Duodenal mucosa (tissue), 2 donors: ENCODE data around the gene SUN2.

Source experiments
- H3K27ac ChIP-seq: one replicate; pipeline ENCODE4 v1.7.0; 2013; ENCODE audit warnings: low read depth, low read length
- H3K27me3 ChIP-seq, 2 donors: one replicate each; pipeline ENCODE4 v1.7.0; 2013; ENCODE audit warnings: low read length in 2 of 2, control low read depth in 1 of 2; ENCODE audit not compliant: insufficient read depth in 2 of 2, control insufficient read depth in 1 of 2
- H3K36me3 ChIP-seq, 2 donors: one replicate each; pipeline ENCODE4 v1.7.0; 2013; ENCODE audit warnings: low read length in 2 of 2, control low read depth in 1 of 2; ENCODE audit not compliant: insufficient read depth in 2 of 2, control insufficient read depth in 1 of 2
- H3K4me1 ChIP-seq, 2 donors: one replicate each; pipeline ENCODE4 v1.7.0; 2013; ENCODE audit warnings: low read length in 2 of 2, control low read depth in 1 of 2; ENCODE audit not compliant: insufficient read depth in 2 of 2, control insufficient read depth in 1 of 2
- H3K4me3 ChIP-seq, 2 donors: one replicate each; pipeline ENCODE4 v1.7.0; 2013; ENCODE audit warnings: low read length in 2 of 2, low read depth in 1 of 2
- H3K9ac ChIP-seq, 2 donors: one replicate each; pipeline ENCODE4 v1.7.0; 2013; ENCODE audit warnings: low read length in 2 of 2, low read depth in 1 of 2
- H3K9me3 ChIP-seq, 2 donors: one replicate each; pipeline ENCODE4 v1.7.0; 2013; ENCODE audit warnings: low read length in 2 of 2, control low read depth in 1 of 2; ENCODE audit not compliant: control insufficient read depth in 1 of 2

The SUN2 gene

DNA sequence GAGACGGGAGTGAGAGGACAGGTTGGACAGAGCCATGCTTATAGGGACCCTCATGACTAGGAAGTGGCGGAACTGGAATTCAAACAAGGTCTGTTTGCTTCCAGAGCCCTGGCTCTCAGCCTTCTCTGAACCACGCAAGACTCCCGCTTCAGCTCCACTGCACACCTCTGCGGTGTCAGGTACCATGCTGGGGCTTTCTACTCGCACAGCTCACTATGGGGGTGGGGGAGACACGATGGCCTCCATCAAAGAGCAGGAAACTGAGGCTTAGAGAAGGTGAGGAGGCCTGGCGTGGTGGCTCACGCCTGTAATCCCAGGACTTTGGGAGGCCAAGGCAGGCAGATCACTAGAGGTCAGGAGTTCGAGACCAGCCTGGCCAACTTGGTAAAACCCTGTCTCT, 14.2 kb downstream of the SUN2 start:
- Histone ChIP-seq H3K9me3 (no peaks in the 10 kb centered on the region), H3K4me3 (no peak overlapping the region), H3K9ac (no peak overlapping the region), H3K27me3 (no peaks in the 10 kb centered on the region), H3K36me3 (peaks cover 60 to 99% of the 10 kb centered on the region in 2 donors), H3K27ac (no peak overlapping the region), H3K4me1 (peaks cover 0 to 6% of the 10 kb centered on the region in 2 donors)

DNA sequence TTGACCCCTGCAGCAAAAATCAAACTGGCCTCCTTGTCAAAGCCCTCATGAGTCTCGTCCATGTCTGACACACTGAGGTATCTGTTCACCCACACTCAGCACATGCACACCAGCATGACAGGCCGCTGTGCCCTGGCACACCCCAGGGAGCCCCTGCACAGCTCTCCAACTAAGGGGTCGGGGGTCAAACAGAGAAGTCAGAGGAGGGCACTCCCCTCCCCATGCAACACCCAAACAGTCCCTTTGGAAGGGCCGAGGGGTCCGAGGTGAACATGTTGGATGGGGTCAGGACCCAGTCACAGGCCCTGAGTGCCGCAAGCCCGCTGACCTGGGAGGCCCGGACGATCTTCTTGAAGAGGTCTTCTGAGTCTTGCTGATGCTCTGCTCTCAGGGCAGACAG, 14.6 kb downstream of the SUN2 start:
- Histone ChIP-seq H3K36me3 (peaks cover 64 to 100% of the 10 kb centered on the region in 2 donors), H3K9ac (no peak overlapping the region)

DNA sequence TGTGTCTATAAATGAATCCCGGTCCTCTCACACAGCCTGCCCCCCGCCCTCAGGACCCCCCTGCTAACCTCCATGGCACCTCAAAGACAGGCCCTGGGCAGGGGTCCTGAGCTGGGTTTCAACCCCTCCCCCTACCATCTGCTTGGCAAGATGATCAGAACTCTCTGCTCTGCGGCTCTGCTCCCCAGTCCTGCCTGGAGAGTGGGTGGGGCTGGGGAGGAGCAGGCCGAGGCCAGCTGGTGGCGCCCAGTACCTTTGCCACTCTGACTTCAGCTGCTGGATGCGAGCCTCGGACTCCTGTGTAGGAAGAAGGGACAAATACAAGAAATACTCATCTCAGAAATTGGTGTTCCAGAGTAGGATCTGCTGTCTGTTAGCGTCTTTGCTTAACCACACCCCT, 15.0 kb downstream of the SUN2 start:
- no peak overlapping the region for H3K27ac ChIP-seq

More for the DNA sequence above, 14.6 kb downstream of the SUN2 start:
- Histone ChIP-seq H3K27me3 (no peaks in the 10 kb centered on the region), H3K4me3 (no peak overlapping the region), H3K9me3 (no peaks in the 10 kb centered on the region), H3K27ac (no peak overlapping the region), H3K4me1 (peaks cover 0 to 3% of the 10 kb centered on the region in 2 donors)

DNA sequence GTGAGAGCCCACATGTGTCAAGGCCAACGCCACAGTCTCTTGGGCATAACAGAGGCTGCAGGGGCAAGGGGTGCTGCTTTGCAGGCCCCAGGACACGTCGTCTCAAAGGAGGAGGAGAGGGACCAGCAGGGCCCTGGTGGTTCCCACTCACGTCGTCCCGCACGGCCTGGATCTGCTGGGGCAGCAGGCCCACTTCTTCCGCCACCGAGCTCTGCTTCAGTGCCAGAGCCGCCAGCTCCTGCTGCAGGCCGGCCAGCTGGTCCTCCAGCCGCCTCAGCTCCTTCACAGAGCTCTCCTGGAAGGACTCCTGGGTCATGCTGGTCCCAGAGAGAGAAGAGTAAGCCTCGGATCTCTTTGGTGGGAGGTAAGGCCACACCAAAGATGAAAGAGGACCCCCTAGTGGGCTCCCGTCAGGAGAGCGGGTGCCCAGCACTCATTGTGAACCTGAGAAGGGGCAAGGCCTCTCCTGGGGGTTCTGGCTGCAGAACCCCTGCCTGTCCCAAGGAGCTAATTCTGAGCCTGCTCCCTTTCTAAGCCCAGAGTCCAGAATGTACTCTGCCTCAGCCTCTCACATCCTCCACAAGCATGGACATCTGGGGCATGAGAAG, 15.6 kb downstream of the SUN2 start:
- Histone ChIP-seq H3K4me3 (no peak overlapping the region), H3K27me3 (no peaks in the 10 kb centered on the region), H3K9ac (no peak overlapping the region), H3K27ac (no peak overlapping the region), H3K9me3 (no peaks in the 10 kb centered on the region), H3K36me3 (peaks cover 65 to 100% of the 10 kb centered on the region in 2 donors), H3K4me1 (no peaks in the 10 kb centered on the region)

More for the DNA sequence above, 15.0 kb downstream of the SUN2 start:
- Histone ChIP-seq H3K4me1 (no peaks in the 10 kb centered on the region), H3K27me3 (no peaks in the 10 kb centered on the region), H3K4me3 (no peak overlapping the region), H3K9ac (no peak overlapping the region), H3K36me3 (peaks cover 65 to 100% of the 10 kb centered on the region in 2 donors), H3K9me3 (no peaks in the 10 kb centered on the region)

DNA sequence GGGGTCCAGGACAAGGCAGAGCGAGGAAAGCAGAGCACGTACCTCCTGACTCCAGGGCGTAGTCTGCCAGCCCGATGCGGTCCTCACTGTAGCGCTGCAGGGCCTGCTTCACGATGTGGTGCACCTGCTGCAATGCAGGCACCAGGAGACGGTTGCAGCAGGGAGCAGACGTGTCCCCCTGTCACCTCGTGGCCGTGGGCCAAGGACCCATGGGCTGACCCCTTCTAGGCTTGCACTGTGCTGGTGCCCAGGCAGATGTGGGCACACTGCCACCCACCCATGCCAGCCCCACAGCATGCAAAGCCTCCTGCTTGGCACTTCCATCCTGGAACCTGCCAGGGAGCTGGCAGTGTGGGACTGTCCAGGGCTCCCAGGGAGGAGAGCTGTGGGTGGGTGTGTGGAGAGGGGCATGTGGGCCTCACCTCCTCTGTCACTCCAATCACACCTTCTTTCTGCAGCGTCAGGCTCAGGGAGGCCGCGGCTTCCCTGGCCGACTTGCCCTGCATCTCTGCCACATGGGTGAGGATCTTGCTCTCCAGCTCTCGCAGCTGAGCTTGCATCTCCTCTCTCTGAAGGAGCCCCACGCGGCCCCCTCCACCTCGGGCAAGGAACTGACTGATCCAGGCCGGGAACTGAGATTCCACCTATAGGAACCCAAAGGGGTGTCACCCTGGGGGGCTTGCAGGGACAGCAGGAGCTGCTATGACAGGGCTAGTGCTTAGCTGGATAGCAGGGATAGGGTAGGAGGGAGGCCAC, 16.3 kb downstream of the SUN2 start:
- Histone ChIP-seq H3K36me3 (peaks cover 59 to 99% of the 10 kb centered on the region in 2 donors), H3K4me1 (peaks cover 2 to 3% of the 10 kb centered on the region in 2 donors), H3K9ac (no peak overlapping the region), H3K27me3 (no peaks in the 10 kb centered on the region), H3K4me3 (no peak overlapping the region), H3K9me3 (no peaks in the 10 kb centered on the region), H3K27ac (no peak overlapping the region)

DNA sequence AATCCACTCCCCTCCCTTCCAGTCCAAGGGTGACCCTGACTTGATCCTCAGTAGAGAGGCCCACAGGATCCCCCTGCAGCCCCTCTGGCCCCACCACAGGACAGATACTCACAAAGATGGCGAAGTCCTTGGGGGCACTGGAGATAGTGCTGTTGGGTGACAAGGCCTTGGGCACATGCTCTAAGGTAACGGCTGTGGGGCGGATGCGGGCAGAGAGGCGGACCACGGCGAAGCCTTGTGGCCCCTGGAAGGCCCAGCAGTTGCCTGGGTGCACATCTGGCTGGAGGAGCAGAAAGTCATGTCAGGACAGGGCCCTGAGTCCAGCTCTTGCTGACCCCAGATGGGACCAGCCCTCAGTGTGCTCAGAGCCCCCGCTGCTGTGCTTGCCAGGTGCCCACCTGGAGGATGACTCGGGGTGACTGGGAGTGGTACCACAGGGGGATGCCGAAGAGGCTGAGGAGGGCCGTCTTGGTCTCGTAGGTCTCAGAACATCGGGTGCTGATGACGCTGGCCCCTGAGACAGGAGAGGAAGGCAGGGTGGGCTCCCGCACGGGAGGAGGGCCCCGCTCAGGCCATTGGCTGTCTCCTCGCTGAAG, 17.2 kb downstream of the SUN2 start:
- Histone ChIP-seq H3K4me3 (no peak overlapping the region), H3K36me3 (peaks cover 59 to 97% of the 10 kb centered on the region in 2 donors), H3K27ac (no peak overlapping the region), H3K9me3 (no peaks in the 10 kb centered on the region), H3K9ac (no peak overlapping the region), H3K4me1 (peaks cover 11 to 13% of the 10 kb centered on the region in 2 donors), H3K27me3 (no peaks in the 10 kb centered on the region)

DNA sequence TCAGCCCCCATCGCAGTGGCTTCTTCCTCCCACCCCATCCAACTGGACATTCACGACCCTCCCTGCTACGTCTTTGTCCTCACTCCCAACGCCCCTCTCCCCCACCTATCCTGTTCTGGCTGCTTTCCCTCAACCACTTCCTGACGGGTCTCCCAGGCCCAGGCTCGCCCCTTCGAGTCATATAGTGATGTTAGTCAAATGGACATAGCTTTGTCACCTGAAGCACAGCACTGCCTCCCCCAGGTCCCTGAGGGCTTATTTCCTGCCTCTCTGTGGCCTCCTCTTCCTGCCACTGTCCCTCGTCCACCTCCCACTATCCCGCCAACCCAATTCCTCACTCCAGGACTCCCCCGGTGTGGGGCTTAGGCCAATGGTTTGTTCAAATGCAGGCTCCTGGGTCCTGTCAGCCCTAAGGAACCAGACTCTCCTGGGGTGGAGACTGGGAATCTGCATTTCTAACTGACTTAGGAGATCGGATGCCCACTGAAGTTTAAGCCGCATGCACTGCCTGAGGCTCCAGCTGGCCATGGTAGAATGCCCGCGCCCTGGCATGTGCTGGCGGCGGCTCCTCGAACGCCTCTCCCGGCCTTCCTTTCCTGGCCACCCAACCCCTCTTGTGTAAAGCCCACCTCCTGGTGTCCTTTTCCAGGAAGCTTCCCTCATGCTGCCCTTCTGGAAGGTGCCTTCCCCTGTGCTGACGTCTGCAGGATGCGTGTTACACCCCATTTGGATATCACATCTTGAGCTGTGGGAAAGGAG, 18.3 kb downstream of the SUN2 start:
- H3K36me3 ChIP-seq: peaks cover 59 to 89% of the 10 kb centered on the region in 2 donors
- no peaks in the 10 kb centered on the region for H3K27me3 ChIP-seq
- no peak overlapping the region for H3K27ac ChIP-seq

DNA sequence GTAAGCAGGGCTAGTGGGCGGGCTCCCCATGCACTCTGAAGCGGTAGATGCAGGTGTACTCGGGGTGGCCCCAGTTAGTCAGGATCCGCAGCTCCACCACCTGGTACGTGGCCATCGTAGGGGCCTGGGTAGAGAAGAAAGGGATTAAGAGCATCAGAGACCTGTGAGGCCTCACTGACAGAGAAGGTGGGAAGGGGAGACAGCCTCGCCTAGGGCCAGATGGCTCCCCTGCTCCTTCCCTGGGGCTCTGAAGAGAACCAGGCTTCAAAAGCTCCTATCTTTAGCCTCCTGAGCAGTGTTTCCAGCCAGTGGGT, 19.6 kb downstream of the SUN2 start:
- H3K27ac ChIP-seq: no peak overlapping the region
- H3K4me3 ChIP-seq: no peak overlapping the region
- peaks cover 19 to 20% of the 10 kb centered on the region in 2 donors for H3K4me1 ChIP-seq
- H3K9ac ChIP-seq: no peak overlapping the region
- H3K27me3 ChIP-seq: no peaks in the 10 kb centered on the region
- H3K36me3 ChIP-seq: peaks cover 58 to 89% of the 10 kb centered on the region in 2 donors
- H3K9me3 ChIP-seq: no peaks in the 10 kb centered on the region

More for the DNA sequence above, 18.3 kb downstream of the SUN2 start:
- no peak overlapping the region for H3K9ac ChIP-seq
- peaks cover 19 to 20% of the 10 kb centered on the region in 2 donors for H3K4me1 ChIP-seq
- H3K4me3 ChIP-seq: no peak overlapping the region
- no peaks in the 10 kb centered on the region for H3K9me3 ChIP-seq

DNA sequence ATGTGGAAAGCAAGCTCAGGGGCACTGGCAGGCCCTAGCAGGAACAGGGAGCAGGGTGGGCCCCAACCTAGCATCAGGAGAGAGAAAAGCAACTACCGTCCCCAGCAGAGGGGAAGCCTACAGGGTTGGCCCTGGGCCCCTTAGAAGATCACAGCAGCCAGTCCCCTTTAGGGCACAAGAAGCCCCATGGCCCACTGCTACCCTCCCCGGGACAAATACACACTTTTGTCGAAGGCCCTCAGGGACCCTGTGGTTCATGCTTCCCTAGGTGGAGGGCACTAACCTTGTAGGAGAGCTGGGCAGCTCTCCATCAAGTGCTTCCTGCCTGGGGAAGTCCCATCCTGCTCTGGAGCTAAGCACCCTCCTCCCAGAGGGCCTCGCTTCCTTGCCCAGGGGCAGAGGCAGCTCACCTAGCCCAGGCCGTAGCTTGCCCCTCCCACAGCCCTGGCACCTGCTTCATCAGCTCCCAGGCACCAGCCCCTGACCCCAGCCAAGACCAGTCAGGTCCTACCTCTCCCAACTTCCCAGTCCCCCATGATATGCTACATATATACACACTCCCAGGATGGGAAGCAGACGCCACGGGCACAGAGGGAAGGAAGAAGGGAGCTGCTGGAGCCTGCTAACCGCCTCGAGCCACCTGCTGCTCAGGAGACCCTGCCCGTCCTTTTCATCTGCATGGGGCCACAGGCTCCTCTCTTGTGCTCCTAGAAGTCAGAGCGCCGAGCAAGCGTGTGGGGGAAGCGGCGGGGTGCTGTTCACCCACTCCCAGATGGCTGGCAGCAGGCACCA, 20.1 kb downstream of the SUN2 start:
- no peak overlapping the region for H3K27ac ChIP-seq
- peaks cover 57 to 89% of the 10 kb centered on the region in 2 donors for H3K36me3 ChIP-seq
- H3K9ac ChIP-seq: no peak overlapping the region
- H3K9me3 ChIP-seq: no peaks in the 10 kb centered on the region
- H3K4me3 ChIP-seq: no peak overlapping the region
- H3K27me3 ChIP-seq: no peaks in the 10 kb centered on the region
- H3K4me1 ChIP-seq: peaks cover 19 to 20% of the 10 kb centered on the region in 2 donors
